H1 (cell line): Measurements from ENCODE around the gene ADAM12. TPM values are rescaled to one million over a fixed set of nuclear protein-coding genes. Genes with fewer than 3 reads are reported as not detected.

ENCODE experiments used
- CTCF ChIA-PET: fragments of 300-600 bp; sonication (Branson Sonifier 250); formaldehyde crosslinking; loops from one replicate; lab custom pipeline; 2021; ENCODE audit not compliant: partially characterized antibody; lab: Charles Lee
- POLR2A ChIA-PET: fragments of 300-600 bp; sonication (Branson Sonifier 250); formaldehyde crosslinking; loops from one replicate; lab custom pipeline; 2021; ENCODE audit warnings: inconsistent platforms; ENCODE audit not compliant: partially characterized antibody; lab: Charles Lee
- DNase-seq, 2 experiments: peaks; one replicate each; pipeline versions ENCODE4 v3.0.0 to v3.0.0-alpha.2; 2010 to 2022; ENCODE audit warnings: low spot score in 2 of 2, low read depth in 1 of 2, mixed read lengths in 1 of 2
- FAIRE-seq: peaks from 2 replicates; lab custom pipeline; 2011; peaks lifted over from hg19 to GRCh38; lab: Jason Lieb, UNC
- H2AFZ ChIP-seq: 2 replicates; pipeline ENCODE4 v1.8.1; 2012; ENCODE audit warnings: low read length, inconsistent platforms
- H2AK5ac ChIP-seq: 2 replicates; pipeline ENCODE4 v1.6.1; 2013; ENCODE audit warnings: low read depth, low read length
- H2BK120ac ChIP-seq: replicated peaks from 2 replicates; pipeline ENCODE3; 2013; ENCODE audit warnings: low read depth, low read length, inconsistent platforms
- H2BK12ac ChIP-seq: 2 replicates; pipeline ENCODE4 v1.6.1; 2013; ENCODE audit warnings: low read depth, low read length
- H2BK15ac ChIP-seq: 2 replicates; pipeline ENCODE4 v1.6.1; 2013; ENCODE audit warnings: low read length
- H2BK20ac ChIP-seq: 2 replicates; pipeline ENCODE4 v1.6.1; 2013; ENCODE audit warnings: low read length
- H2BK5ac ChIP-seq: 2 replicates; pipeline ENCODE4 v1.6.1; 2013; ENCODE audit warnings: low read depth, low read length
- H3K14ac ChIP-seq: 2 replicates; pipeline ENCODE4 v1.6.1; 2013; ENCODE audit warnings: inconsistent platforms; ENCODE audit not compliant: insufficient read length
- H3K18ac ChIP-seq: 2 replicates; pipeline ENCODE4 v1.6.1; 2013; ENCODE audit warnings: low read length; ENCODE audit errors: extremely low read depth
- H3K23ac ChIP-seq: 2 replicates; pipeline ENCODE4 v1.6.1; 2013; ENCODE audit warnings: inconsistent platforms; ENCODE audit not compliant: insufficient read length
- H3K23me2 ChIP-seq: 2 replicates; pipeline ENCODE4 v1.6.1; 2013; ENCODE audit warnings: low read depth, low read length
- H3K27ac ChIP-seq: 2 replicates; pipeline ENCODE4 v1.6.1; 2011; ENCODE audit warnings: low read depth, low read length, inconsistent platforms
- H3K27me3 ChIP-seq, 4 experiments: replicated peaks in 1 of 4; 1 replicate in 1 of 4; 2 replicates in 3 of 4; pipeline versions ENCODE4 v1.6.1 to v1.8.1; 2011 to 2013; ENCODE audit warnings: low read length in 3 of 4, mild to moderate bottlenecking in 3 of 4, inconsistent platforms in 2 of 4, mixed read lengths in 2 of 4, moderate library complexity in 1 of 4; ENCODE audit not compliant: control insufficient read depth in 3 of 4, insufficient read depth in 3 of 4; ENCODE audit errors: extremely low read depth in 1 of 4
- H3K36me3 ChIP-seq, 4 experiments: 2 replicates each; pipeline versions ENCODE4 v1.6.1 to v1.8.1; 2011 to 2013; ENCODE audit warnings: mild to moderate bottlenecking in 4 of 4, low read length in 3 of 4, moderate library complexity in 2 of 4, control low read depth in 1 of 4, inconsistent platforms in 1 of 4; ENCODE audit not compliant: insufficient read depth in 4 of 4, control insufficient read depth in 2 of 4
- H3K4ac ChIP-seq: replicated peaks from 2 replicates; pipeline ENCODE3; 2013; ENCODE audit warnings: low read length, low read depth, mixed read lengths, inconsistent platforms; ENCODE audit not compliant: insufficient read length
- H3K4me1 ChIP-seq, 4 experiments: replicated peaks in 1 of 4; 1 replicate in 1 of 4; 2 replicates in 3 of 4; pipeline versions ENCODE4 v1.6.1 to v1.8.1; 2011 to 2013; ENCODE audit warnings: low read length in 3 of 4, inconsistent platforms in 2 of 4, mixed read lengths in 1 of 4; ENCODE audit not compliant: insufficient read depth in 4 of 4, control insufficient read depth in 3 of 4
- H3K4me2 ChIP-seq, 2 experiments: 2 replicates each; pipeline versions ENCODE4 v1.6.1 to v1.8.1; 2011 to 2013; ENCODE audit warnings: low read depth in 2 of 2, low read length in 2 of 2, control low read depth in 1 of 2, inconsistent platforms in 1 of 2, mild to moderate bottlenecking in 1 of 2; ENCODE audit not compliant: insufficient read depth in 1 of 2
- H3K4me3 ChIP-seq, 4 experiments: fragments of 200-600, 300-600 bp in 1 of 4; sonication (generic), shearing (Covaris generic), sonication (Bioruptor Twin) in 1 of 4; 2 replicates each; pipeline versions ENCODE4 v1.5.1 to v1.8.1; 2011 to 2016; ENCODE audit warnings: low read length in 4 of 4, low read depth in 3 of 4, control low read depth in 2 of 4, inconsistent platforms in 2 of 4, mild to moderate bottlenecking in 2 of 4, mixed read lengths in 1 of 4, moderate library complexity in 1 of 4; ENCODE audit not compliant: insufficient read depth in 2 of 4; ENCODE audit errors: extremely low read depth in 1 of 4
- H3K56ac ChIP-seq: replicated peaks from 2 replicates; pipeline ENCODE3; 2013; ENCODE audit warnings: low read depth, mild to moderate bottlenecking, mixed read lengths, low read length, inconsistent platforms; ENCODE audit not compliant: insufficient read length
- H3K79me1 ChIP-seq: 2 replicates; pipeline ENCODE4 v1.6.1; 2013; ENCODE audit warnings: low read depth, low read length, control low read depth
- H3K79me2 ChIP-seq, 2 experiments: 2 replicates each; pipeline versions ENCODE4 v1.6.1 to v1.8.1; 2012 to 2013; ENCODE audit warnings: low read length in 2 of 2, mild to moderate bottlenecking in 2 of 2, inconsistent platforms in 1 of 2; ENCODE audit not compliant: insufficient read depth in 2 of 2, control insufficient read depth in 1 of 2
- H3K9ac ChIP-seq, 4 experiments: replicated peaks in 1 of 4; 1 replicate in 1 of 4; 2 replicates in 3 of 4; pipeline versions ENCODE4 v1.6.1 to v1.8.1; 2011 to 2013; ENCODE audit warnings: low read depth in 3 of 4, low read length in 3 of 4, control low read depth in 2 of 4, mild to moderate bottlenecking in 2 of 4, moderate library complexity in 2 of 4, inconsistent platforms in 1 of 4; ENCODE audit errors: extremely low read depth in 1 of 4
- H3K9me3 ChIP-seq, 2 experiments: 2 replicates each; pipeline versions ENCODE4 v1.6.1 to v1.8.1; 2012 to 2013; ENCODE audit warnings: mild to moderate bottlenecking in 2 of 2, moderate library complexity in 2 of 2, control low read depth in 1 of 2, inconsistent platforms in 1 of 2, low read depth in 1 of 2, low read length in 1 of 2, mixed read lengths in 1 of 2; ENCODE audit not compliant: insufficient read depth in 2 of 2
- H4K20me1 ChIP-seq, 2 experiments: replicated peaks in 1 of 2; 2 replicates each; pipeline versions ENCODE3 to v1.8.1; 2011 to 2013; ENCODE audit warnings: inconsistent platforms in 2 of 2, low read length in 2 of 2, mild to moderate bottlenecking in 1 of 2; ENCODE audit not compliant: insufficient read depth in 2 of 2, control insufficient read depth in 1 of 2
- H4K5ac ChIP-seq: 2 replicates; pipeline ENCODE4 v1.6.1; 2013; ENCODE audit warnings: low read length, low read depth, mixed read lengths, inconsistent platforms; ENCODE audit not compliant: insufficient read length
- H4K8ac ChIP-seq: 2 replicates; pipeline ENCODE4 v1.8.0; 2013; ENCODE audit warnings: mild to moderate bottlenecking, moderate library complexity, low read length, inconsistent platforms; ENCODE audit not compliant: insufficient read depth; ENCODE audit errors: extremely low read depth
- H4K91ac ChIP-seq: replicated peaks from 2 replicates; pipeline ENCODE3; 2013; ENCODE audit warnings: low read length, mixed read lengths, inconsistent platforms; ENCODE audit not compliant: insufficient read length
- BACH1 ChIP-seq: IDR thresholded peaks from 2 replicates; pipeline ENCODE4 v1.6.1; 2012; ENCODE audit warnings: low read length, improper control_type of control experiment
- CHD1 ChIP-seq: IDR thresholded peaks from 2 replicates; pipeline ENCODE4 v1.6.1; 2012; ENCODE audit warnings: low read depth, low read length, improper control_type of control experiment
- EP300 ChIP-seq, 2 experiments: IDR thresholded peaks; 1 replicate in 1 of 2; 2 replicates in 1 of 2; pipeline ENCODE4 v1.6.1; 2011 to 2012; ENCODE audit warnings: low read depth in 2 of 2, low read length in 2 of 2, mild to moderate bottlenecking in 2 of 2, borderline replicate concordance in 1 of 2, inconsistent platforms in 1 of 2, moderate library complexity in 1 of 2
- EZH2 ChIP-seq: fragments of 200-600 bp; sonication (generic); IDR thresholded peaks from 2 replicates; pipeline ENCODE4 v1.7.1; 2012; ENCODE audit warnings: low read depth, mild to moderate bottlenecking, moderate library complexity, low read length, inconsistent platforms; ENCODE audit not compliant: severe bottlenecking
- KDM5A ChIP-seq: fragments of 200-600 bp; IDR thresholded peaks from 2 replicates; pipeline ENCODE4 v1.7.1; 2012; ENCODE audit warnings: mild to moderate bottlenecking, low read length, inconsistent platforms, mixed read lengths
- MAFK ChIP-seq: IDR thresholded peaks from 2 replicates; pipeline ENCODE4 v1.6.1; 2012; ENCODE audit warnings: low read depth, mild to moderate bottlenecking, improper control_type of control experiment, low read length
- POLR2A ChIP-seq, 2 experiments: IDR thresholded peaks; 1 replicate in 1 of 2; 2 replicates in 1 of 2; pipeline ENCODE4 v1.6.1; 2011; ENCODE audit warnings: low read depth in 2 of 2, low read length in 2 of 2, mild to moderate bottlenecking in 2 of 2; ENCODE audit errors: control extremely low read depth in 1 of 2
- RBBP5 ChIP-seq: IDR thresholded peaks from 2 replicates; pipeline ENCODE4 v1.7.1; 2012; ENCODE audit warnings: low read depth, mild to moderate bottlenecking, inconsistent platforms, low read length, moderate library complexity, borderline replicate concordance
- RFX5 ChIP-seq: IDR thresholded peaks from 2 replicates; pipeline ENCODE4 v1.6.1; 2011; ENCODE audit warnings: low read depth, low read length, improper control_type of control experiment, borderline replicate concordance
- SRF ChIP-seq: IDR thresholded peaks from 2 replicates; pipeline ENCODE4 v1.6.1; 2011; ENCODE audit warnings: mild to moderate bottlenecking, low read depth, low read length, moderate library complexity
- TAF1 ChIP-seq: IDR thresholded peaks from 2 replicates; pipeline ENCODE4 v1.6.1; 2011; ENCODE audit warnings: mild to moderate bottlenecking, low read depth, low read length
- TAF7 ChIP-seq: optimal IDR thresholded peaks from 2 replicates; pipeline ENCODE3; 2011; ENCODE audit warnings: low read depth, mild to moderate bottlenecking, inconsistent platforms, low read length, moderate library complexity, borderline replicate concordance
- WGBS, 2 experiments: shearing (Covaris generic) in 1 of 2; methylation state at CpG; one replicate each; pipeline versions ENCODE4 v1.1.6 to v1.1.7; 2013 to 2015; ENCODE audit warnings: low lambda C conversion rate in 2 of 2, mixed read lengths in 2 of 2, inconsistent platforms in 1 of 2, low coverage in 1 of 2, missing lambda C conversion rate in 1 of 2; ENCODE audit not compliant: insufficient replicate concordance in 2 of 2, insufficient coverage in 1 of 2, insufficient read length in 1 of 2; ENCODE audit errors: extremely low coverage in 1 of 2, missing lambda C conversion rate in 1 of 2; 5-methylcytosine and 5-hydroxymethylcytosine counted together
- polyA plus RNA-seq, 7 experiments: library from polyadenylated mRNA; depleted of rRNA in 3 of 7; stranded (reverse) in 5 of 7; unstranded in 2 of 7; fragments of >200 nt in 5 of 7; fragments of 200-250 nt in 2 of 7; gene quantifications; 1 replicate in 5 of 7; 2 replicates in 1 of 7; 4 replicates in 1 of 7; pipeline versions ENCODE4 v1.2.1 to v1.2.3, GENCODE V29; 2011 to 2013; ENCODE audit warnings: missing spikeins in 2 of 7, mixed read lengths in 2 of 7
- total RNA-seq: library from RNA; stranded (reverse); fragmentation: NEBNext Ultra II Directional; extraction: Animal tissue kit (Norgen Biotek cat#: 25700); gene quantifications from 2 replicates; pipeline ENCODE4 v1.2.1, GENCODE V29; 2021

Gene ADAM12
- total and polyA plus RNA-seq, 2 of the 8 experiments (the other 6 are each of a cell fraction or from before 2014, with no cell fraction given): 0.07 to 0.17 TPM

- H2BK12ac ChIP-seq: no peak overlapping the region
- H2BK15ac ChIP-seq: no peak overlapping the region
- H4K20me1 ChIP-seq: no peaks in the 10 kb centered on the region
- no peak overlapping the region for H4K5ac ChIP-seq
- no peak overlapping the region for H3K18ac ChIP-seq
- H3K4ac ChIP-seq: no peak overlapping the region
- H3K4me3 ChIP-seq: no peak overlapping the region
- H3K9ac ChIP-seq: no peak overlapping the region
- no peaks in the 10 kb centered on the region for H3K9me3 ChIP-seq
- no peak overlapping the region for H4K8ac ChIP-seq
- no peak overlapping the region for H4K91ac ChIP-seq
- H2BK5ac ChIP-seq: no peak overlapping the region
- no peak overlapping the region for H3K4me2 ChIP-seq
- no peak for DNase-seq
- H2AK5ac ChIP-seq: no peak overlapping the region
- no peak overlapping the region for H3K14ac ChIP-seq
- no peak overlapping the region for H2BK20ac ChIP-seq
- H3K79me1 ChIP-seq: no peaks in the 10 kb centered on the region
- WGBS, 2 experiments: 93% methylated on average over 7 of the region's 7 CpGs; no CpG with 5 or more reads in 1 of the 2 experiments
- H3K27ac ChIP-seq: no peak overlapping the region
- H3K4me1 ChIP-seq: peaks cover 0 to 6% (median 0%) of the 10 kb centered on the region in 4 experiments; a peak in 1 of 7 replicates
- no peak overlapping the region for H3K23ac ChIP-seq
- no peak overlapping the region for H3K56ac ChIP-seq
- H3K27me3 ChIP-seq: no peaks in the 10 kb centered on the region
- H2BK120ac ChIP-seq: no peak overlapping the region
- ChIA-PET CTCF (interaction anchor here (1.8 kb wide), 1 partner anchor 16 kb away, joined by 5 read pairs; no protein-coding TSS in a partner anchor), POLR2A (no interaction called here)
- H2AFZ ChIP-seq: no peak overlapping the region
- H3K79me2 ChIP-seq: no peaks in the 10 kb centered on the region
- no peaks in the 10 kb centered on the region for H3K36me3 ChIP-seq
- no peaks in the 10 kb centered on the region for H3K23me2 ChIP-seq
- no peak for FAIRE-seq
- no peak for TF ChIP-seq TAF1
- TF ChIP-seq MAFK: no peak
- no peak for TF ChIP-seq POLR2A (IDR thresholded peaks at IDR 0.05; ENCODE audit: control extremely low read depth in 1 of 2, low read depth in 2 of 2, low read length in 2 of 2)
- TF ChIP-seq KDM5A: no peak
- no peak for TF ChIP-seq RBBP5
- no peak for TF ChIP-seq EZH2
- no peak for TF ChIP-seq BACH1
- TF ChIP-seq TAF7: no peak
- no peak for TF ChIP-seq CHD1
- TF ChIP-seq RFX5: no peak
- no peak for TF ChIP-seq SRF
- no peak for TF ChIP-seq EP300 (IDR thresholded peaks at IDR 0.05; ENCODE audit: borderline replicate concordance in 1 of 2, low read depth in 2 of 2, low read length in 2 of 2)
Observed at GRCh38 chr10:126402721-126403695, 14.7 kb upstream of the ADAM12 start.
